Activated naive CD8-positive, alpha-beta T cell treated with anti-CD3 and anti-CD28 coated beads for 36 hours (primary cell): Measurements from ENCODE around the gene ART3. TPM values are rescaled to one million over a fixed set of nuclear protein-coding genes. Genes with fewer than 3 reads are reported as not detected.
"Not testable (repeated sequence)": the region's sequence is repeated elsewhere in the genome, so short reads cannot be mapped to it uniquely, and the experiment has no call there.

Experiments used
- DNase-seq: peaks from one replicate; pipeline ENCODE4 v3.0.0; 2021
- H3K27ac Mint-ChIP-seq: one replicate; pipeline ENCODE4 v1.8.0; 2022; ENCODE audit warnings: mild to moderate bottlenecking, moderate library complexity, mixed read lengths
- H3K27me3 Mint-ChIP-seq: one replicate; pipeline ENCODE4 v1.8.0; 2022; ENCODE audit warnings: mild to moderate bottlenecking, mixed read lengths
- H3K36me3 Mint-ChIP-seq: one replicate; pipeline ENCODE4 v1.8.0; 2021; ENCODE audit warnings: mild to moderate bottlenecking, mixed read lengths
- H3K4me1 Mint-ChIP-seq: one replicate; pipeline ENCODE4 v1.8.0; 2021; ENCODE audit warnings: mixed read lengths
- H3K4me3 Mint-ChIP-seq: one replicate; pipeline ENCODE4 v1.8.0; 2022; ENCODE audit warnings: mild to moderate bottlenecking, moderate library complexity, mixed read lengths
- H3K9me3 Mint-ChIP-seq: one replicate; pipeline ENCODE4 v1.8.0; 2022; ENCODE audit warnings: mixed read lengths
- total RNA-seq, 2 experiments: library from RNA; stranded (reverse); gene quantifications; one replicate each; pipeline ENCODE4 v1.2.3, GENCODE V29; 2021

ART3 gene, protein sequence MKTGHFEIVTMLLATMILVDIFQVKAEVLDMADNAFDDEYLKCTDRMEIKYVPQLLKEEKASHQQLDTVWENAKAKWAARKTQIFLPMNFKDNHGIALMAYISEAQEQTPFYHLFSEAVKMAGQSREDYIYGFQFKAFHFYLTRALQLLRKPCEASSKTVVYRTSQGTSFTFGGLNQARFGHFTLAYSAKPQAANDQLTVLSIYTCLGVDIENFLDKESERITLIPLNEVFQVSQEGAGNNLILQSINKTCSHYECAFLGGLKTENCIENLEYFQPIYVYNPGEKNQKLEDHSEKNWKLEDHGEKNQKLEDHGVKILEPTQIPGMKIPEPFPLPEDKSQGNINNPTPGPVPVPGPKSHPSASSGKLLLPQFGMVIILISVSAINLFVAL
- total RNA-seq = under 1 TPM in 1 of 2 experiments, not detected in 1; 0.60 TPM

DNA sequence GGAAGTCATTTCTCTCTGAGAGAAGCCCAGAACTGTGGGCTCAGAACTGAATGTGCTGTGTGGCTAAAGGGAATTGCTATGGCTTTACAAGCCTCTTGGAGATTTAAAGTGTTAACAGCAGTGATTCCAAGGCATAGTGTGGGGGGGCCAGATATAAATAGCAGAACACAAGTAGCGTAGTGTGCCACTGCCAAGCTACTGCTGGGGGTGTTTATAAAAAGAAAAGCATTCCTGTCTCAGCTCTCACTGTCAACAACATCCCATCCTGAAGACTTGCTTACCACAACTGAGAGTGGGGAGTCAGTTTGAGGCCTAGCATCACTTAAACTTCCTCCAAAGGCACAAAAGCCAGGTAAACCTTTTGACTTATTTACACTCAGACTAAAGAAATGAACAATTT lies at the start of gene ART3:
Gene ART3 (plus strand): TSS at position 242 of the 400 bp plus-strand sequence. CDS start 1,181 bp downstream, outside the sequence.
- no peaks in the 10 kb centered on the region for H3K36me3 Mint-ChIP-seq
- H3K27me3 Mint-ChIP-seq = peaks cover 6% of the 10 kb centered on the region
- H3K4me1 Mint-ChIP-seq = no peaks in the 10 kb centered on the region
- H3K4me3 Mint-ChIP-seq = no peak within 1 kb of the TSS
- no peaks in the 10 kb centered on the region for H3K9me3 Mint-ChIP-seq
- H3K27ac Mint-ChIP-seq = no peak within 1 kb of the TSS
- no peak for DNase-seq

DNA sequence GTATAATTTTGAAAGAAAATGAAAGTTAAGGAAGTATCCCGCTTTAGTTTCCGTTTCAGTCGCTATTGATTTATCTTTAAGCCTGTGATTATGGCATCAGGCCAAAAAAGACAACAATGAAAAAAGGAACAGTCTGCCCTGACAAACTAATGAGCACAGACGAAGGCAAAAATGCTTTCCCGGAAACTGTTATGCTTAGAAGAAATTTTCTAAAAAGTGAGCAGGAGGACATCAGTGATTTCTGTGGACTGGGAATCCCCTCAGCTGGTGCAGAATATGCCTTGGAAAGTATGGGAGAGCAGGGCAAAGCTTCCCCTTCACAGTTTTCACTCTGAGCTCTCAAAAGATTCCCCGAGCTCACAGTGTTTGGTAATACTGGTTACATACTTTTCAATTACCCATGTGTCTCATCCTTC lies 46.2 kb upstream of the ART3 start:
- Mint-ChIP-seq H3K27ac (peak overlapping the region; percentile 79), H3K4me3 (peak overlapping the region; percentile 53), H3K4me1 (peaks cover 29% of the 10 kb centered on the region), H3K27me3 (peaks cover 6% of the 10 kb centered on the region), H3K9me3 (no peaks in the 10 kb centered on the region), H3K36me3 (no peaks in the 10 kb centered on the region)
- DNase-seq = no peak

DNA sequence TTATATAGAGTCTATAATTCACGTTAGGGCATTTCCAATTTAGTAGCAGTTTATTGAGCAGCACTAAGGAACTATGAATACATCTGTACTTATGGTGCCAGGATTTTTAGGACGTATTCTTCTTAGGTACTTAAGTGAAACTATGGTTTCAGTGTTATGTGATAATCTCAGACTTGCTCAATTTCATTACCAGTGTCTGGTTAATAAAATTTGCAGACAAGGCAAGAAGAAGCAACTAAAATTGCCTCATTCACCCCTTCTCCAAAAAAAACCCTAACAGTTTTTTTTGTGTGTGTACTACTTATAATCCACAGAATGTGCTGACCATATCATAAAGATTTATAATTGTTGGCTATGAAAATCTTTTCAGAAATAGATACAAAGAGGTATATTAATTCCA lies 45.2 kb upstream of the ART3 start:
- DNase-seq = no peak
- Mint-ChIP-seq H3K27me3 (peaks cover 8% of the 10 kb centered on the region), H3K27ac (no peak overlapping the region), H3K4me1 (peaks cover 25% of the 10 kb centered on the region), H3K4me3 (no peak overlapping the region), H3K36me3 (no peaks in the 10 kb centered on the region), H3K9me3 (no peaks in the 10 kb centered on the region)

DNA sequence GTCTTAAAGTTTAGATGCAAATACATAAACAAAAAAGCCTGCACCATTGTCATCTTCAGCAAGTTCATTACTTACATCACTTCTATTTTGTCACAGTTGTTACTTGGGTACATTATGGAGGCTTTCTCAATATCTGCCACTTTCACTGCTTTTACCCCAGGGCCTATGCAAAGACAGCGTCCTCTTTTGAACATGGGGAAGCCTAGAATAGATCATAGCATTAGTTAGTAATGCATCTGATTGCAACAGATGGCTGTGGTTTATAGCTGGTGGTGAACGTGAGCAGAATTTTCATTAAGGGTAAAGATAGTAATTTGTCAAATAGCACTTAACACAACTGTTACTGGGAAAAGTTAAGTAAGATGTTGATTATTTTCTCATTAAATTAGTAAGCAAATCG lies 39.4 kb upstream of the ART3 start:
- Mint-ChIP-seq H3K9me3 (no peaks in the 10 kb centered on the region), H3K27ac (no peak overlapping the region), H3K4me3 (no peak overlapping the region), H3K27me3 (peaks cover 4% of the 10 kb centered on the region), H3K36me3 (no peaks in the 10 kb centered on the region), H3K4me1 (peaks cover 14% of the 10 kb centered on the region)
- DNase-seq = no peak

DNA sequence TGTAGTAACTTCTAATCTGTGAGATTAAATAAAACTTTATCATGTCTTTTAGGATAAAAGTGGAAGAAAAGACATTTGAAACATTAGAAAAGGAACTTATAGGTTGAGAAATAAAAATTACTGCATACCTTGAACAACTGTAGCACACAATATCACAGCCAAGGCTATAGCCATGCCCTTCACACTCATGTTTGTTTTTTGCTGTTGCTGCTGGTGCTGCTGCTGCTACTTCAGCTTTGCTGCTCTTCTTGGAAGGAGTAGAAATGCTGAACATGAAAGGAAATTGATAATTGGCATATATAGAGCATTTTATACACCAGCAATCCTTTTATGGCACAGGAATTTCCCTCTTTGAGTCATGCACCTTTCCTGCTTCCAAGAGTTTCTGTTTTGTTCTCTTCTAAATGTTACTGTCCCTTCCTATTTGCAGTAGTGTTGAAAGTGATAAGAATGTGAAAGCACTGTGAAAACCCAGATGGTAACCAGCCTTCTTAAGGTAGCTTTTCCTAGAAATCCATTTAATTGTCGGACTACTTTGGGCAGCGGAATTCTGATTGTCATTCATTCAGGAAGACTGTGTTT lies 38.6 kb upstream of the ART3 start, which contains the start of gene CXCL11:
Gene CXCL11 (minus strand): TSS at position 272 of the 582 bp plus-strand sequence. CDS start 83 bp downstream, at position 189.
- H3K4me1 Mint-ChIP-seq = peaks cover 18% of the 10 kb centered on the region
- DNase-seq = no peak
- H3K36me3 Mint-ChIP-seq = no peaks in the 10 kb centered on the region
- no peaks in the 10 kb centered on the region for H3K9me3 Mint-ChIP-seq
- no peak within 1 kb of the TSS for H3K27ac Mint-ChIP-seq
- peaks cover 7% of the 10 kb centered on the region for H3K27me3 Mint-ChIP-seq
- H3K4me3 Mint-ChIP-seq = no peak within 1 kb of the TSS

DNA sequence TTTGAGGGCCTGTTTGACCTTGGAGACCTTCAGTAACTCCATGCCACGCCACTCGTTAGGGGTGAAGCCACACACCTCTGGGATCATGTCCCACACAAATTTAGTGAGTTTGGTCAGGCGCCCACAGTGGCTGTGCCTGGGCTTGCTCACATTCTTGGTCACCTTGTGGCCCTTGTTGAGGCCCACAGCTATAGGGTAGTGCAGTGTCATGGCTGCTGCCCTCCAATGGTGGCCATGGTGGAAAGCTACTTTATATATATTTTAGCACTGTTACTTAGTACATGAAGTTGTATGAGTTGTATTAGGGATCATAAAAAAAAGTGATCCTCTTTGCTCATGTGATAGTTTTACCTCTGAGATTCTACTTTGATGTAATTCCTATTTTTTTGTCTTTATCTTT lies 37.7 kb upstream of the ART3 start:
- Mint-ChIP-seq H3K36me3 (no peaks in the 10 kb centered on the region), H3K27me3 (peaks cover 12% of the 10 kb centered on the region), H3K4me1 (peaks cover 23% of the 10 kb centered on the region), H3K9me3 (no peaks in the 10 kb centered on the region), H3K27ac (no peak overlapping the region), H3K4me3 (no peak overlapping the region)
- no peak for DNase-seq

DNA sequence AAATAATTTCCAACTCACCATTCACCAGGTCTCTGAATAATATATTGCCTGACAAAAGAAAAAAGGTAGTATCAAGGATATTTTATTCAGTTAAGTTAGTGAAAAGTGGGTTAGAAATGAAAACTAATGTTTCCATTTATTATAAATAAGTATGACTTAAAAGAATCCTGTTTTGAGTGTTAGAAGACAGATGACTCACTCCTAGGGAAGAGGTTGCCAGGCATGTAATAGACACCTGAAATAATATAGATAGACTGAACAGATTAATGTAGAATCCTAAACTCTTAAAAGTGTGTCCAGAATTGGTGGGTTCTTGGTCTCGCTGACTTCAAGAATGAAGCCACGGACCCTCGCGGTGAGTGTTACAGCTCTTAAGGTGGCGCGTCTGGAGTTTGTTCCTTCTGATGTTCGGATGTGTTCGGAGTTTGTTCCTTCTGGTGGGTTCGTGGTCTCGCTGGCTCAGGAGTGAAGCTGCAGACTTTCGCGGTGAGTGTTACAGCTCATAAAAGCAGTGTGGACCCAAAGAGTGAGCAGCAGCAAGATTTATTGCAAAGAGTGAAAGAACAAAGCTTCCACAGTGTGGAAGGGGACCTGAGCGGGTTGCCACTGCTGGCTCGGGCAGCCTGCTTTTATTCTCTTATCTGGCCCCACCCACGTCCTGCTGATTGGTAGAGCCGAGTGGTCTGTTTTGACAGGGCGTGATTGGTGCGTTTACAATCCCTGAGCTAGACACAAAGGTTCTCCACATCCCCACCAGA lies 32.1 kb upstream of the ART3 start:
- H3K9me3 Mint-ChIP-seq, H3K27me3 Mint-ChIP-seq, DNase-seq, H3K4me3 Mint-ChIP-seq, H3K36me3 Mint-ChIP-seq: not testable (repeated sequence)
- Mint-ChIP-seq H3K27ac (peak overlapping the region; percentile 85), H3K4me1 (peaks cover 19% of the 10 kb centered on the region)

DNA sequence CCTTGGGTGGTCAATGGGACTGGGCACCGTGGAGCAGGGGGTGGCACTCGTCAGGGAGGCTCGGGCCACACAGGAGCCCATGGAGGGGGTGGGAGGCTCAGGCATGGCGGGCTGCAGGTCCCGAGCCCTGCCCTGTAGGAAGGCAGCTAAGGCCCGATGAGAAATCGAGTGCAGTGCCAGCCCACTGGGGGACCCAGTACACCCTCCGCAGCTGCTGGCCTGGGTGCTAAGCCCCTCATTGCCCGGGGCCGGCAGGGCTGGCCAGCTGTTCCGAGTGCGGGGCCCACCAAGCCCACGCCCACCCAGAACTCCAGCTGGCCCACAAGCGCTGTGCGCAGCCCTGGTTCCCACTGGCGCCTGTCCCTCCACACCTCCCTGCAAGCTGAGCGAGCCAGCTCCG lies 31.2 kb upstream of the ART3 start:
- H3K9me3 Mint-ChIP-seq, H3K27ac Mint-ChIP-seq, H3K36me3 Mint-ChIP-seq, DNase-seq, H3K4me3 Mint-ChIP-seq: not testable (repeated sequence)
- H3K27me3 Mint-ChIP-seq = peaks cover 13% of the 10 kb centered on the region
- H3K4me1 Mint-ChIP-seq = peaks cover 19% of the 10 kb centered on the region

DNA sequence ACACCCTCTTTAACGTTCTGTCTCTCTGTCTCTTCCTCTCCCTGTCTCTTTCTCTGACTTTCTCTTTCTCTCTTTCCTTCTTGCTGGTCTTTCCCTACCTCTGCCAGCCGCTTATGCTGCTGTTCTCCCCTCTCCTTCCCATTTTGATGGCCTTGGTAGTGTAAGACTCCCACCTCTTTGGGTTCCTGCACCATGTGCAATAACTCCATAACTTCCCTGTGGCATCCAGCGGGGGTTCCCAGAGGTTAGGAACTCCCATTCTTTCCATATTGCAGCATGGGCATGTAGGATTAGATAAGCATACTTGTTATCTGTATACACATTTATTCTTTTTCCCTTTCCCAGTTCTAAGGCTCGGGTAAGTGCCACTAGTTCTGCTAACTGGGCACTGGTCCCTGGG lies 29.8 kb upstream of the ART3 start:
- H3K4me3 Mint-ChIP-seq, H3K36me3 Mint-ChIP-seq, H3K27ac Mint-ChIP-seq, H3K9me3 Mint-ChIP-seq, DNase-seq: not testable (repeated sequence)
- Mint-ChIP-seq H3K4me1 (peaks cover 19% of the 10 kb centered on the region), H3K27me3 (peaks cover 13% of the 10 kb centered on the region)

DNA sequence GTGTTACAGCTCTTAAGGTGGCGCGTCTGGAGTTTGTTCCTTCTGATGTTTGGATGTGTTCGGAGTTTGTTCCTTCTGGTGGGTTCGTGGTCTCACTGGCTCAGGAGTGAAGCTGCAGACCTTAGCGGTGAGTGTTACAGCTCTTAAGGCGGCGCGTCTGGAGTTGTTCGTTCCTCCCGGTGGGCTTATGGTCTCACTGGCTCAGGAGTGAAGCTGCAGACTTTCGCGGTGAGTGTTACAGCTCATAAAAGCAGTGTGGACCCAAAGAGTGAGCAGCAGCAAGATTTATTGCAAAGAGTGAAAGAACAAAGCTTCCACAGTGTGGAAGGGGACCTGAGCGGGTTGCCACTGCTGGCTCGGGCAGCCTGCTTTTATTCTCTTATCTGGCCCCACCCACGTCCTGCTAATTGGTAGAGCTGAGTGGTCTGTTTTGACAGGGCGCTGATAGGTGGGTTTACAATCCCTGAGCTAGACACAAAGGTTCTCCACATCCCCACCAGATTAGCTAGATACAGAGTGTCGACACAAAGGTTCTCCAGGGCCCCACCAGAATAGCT lies 24.6 kb upstream of the ART3 start:
- H3K4me1 Mint-ChIP-seq, H3K36me3 Mint-ChIP-seq, H3K27ac Mint-ChIP-seq, H3K4me3 Mint-ChIP-seq, DNase-seq, H3K27me3 Mint-ChIP-seq, H3K9me3 Mint-ChIP-seq: not testable (repeated sequence)

DNA sequence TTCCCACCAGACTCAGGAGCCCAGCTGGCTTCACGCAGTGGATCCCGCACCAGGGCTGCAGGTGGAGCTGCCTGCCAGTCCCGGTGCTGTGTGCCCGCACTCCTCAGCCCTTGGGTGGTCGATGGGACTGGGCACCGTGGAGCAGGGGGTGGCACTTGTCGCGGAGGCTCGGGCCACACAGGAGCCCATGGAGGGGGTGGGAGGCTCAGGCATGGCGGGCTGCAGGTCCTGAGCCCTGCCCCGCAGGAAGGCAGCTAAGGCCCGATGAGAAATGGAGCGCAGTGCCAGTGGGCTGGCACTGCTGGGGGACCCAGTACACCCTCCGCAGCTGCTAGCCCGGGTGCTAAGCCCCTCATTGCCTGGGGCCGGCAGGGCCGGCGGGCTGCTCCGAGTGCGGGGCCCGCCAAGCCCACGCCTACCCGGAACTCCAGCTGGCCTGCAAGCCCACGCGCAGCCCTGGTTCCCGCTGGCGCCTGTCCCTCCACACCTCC lies 23.9 kb upstream of the ART3 start:
- not testable (repeated sequence) for H3K27ac Mint-ChIP-seq, DNase-seq, H3K4me3 Mint-ChIP-seq

DNA sequence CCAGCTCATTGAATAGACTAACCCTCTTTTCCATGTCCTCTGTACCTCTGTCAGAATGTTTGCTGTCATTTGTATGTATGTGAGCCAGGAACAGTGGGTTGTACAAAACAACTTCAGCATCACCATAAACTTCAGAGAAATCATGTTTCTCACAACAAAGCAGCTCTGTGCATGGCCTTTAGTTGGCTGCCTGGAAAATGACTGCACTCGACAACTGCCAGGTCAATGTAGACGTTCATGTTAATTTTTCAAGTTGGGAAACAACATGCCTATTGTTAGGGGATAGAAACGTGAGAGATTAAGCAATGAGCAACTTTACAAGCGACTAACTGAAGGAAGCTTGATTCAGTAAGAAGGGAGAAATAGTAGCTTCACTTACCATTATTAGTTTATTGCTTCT lies 20.8 kb upstream of the ART3 start:
- H3K4me3 Mint-ChIP-seq = no peak overlapping the region
- H3K4me1 Mint-ChIP-seq = peaks cover 28% of the 10 kb centered on the region
- no peaks in the 10 kb centered on the region for H3K36me3 Mint-ChIP-seq
- no peaks in the 10 kb centered on the region for H3K9me3 Mint-ChIP-seq
- no peak overlapping the region for H3K27ac Mint-ChIP-seq
- no peak for DNase-seq
- H3K27me3 Mint-ChIP-seq = peaks cover 27% of the 10 kb centered on the region

More for the DNA sequence above, 23.9 kb upstream of the ART3 start:
- H3K9me3 Mint-ChIP-seq, H3K36me3 Mint-ChIP-seq, H3K4me1 Mint-ChIP-seq: not testable (repeated sequence)
- H3K27me3 Mint-ChIP-seq = peaks cover 15% of the 10 kb centered on the region

DNA sequence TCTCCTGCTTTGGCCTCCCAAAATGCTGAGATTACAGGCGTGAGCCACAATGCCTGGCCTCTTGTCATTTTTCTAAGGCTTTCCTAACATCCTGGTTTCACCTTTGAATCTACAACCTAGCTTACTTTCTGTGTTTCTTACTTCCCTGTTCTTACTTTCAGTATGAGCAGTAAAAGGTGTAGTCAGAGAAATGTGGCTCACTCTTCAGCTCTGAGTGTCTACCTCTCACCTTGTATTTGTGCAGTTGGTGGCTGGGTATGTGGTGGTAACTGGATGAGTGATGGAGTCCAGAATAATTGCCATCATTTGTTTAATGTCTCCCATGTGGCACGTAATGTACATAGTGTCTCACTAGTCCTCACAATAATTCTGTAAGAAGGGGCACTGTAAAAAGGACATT lies 19.5 kb upstream of the ART3 start:
- no peaks in the 10 kb centered on the region for H3K9me3 Mint-ChIP-seq
- peaks cover 27% of the 10 kb centered on the region for H3K27me3 Mint-ChIP-seq
- DNase-seq = peak; percentile 17
- no peak overlapping the region for H3K4me3 Mint-ChIP-seq
- peaks cover 39% of the 10 kb centered on the region for H3K4me1 Mint-ChIP-seq
- H3K36me3 Mint-ChIP-seq = no peaks in the 10 kb centered on the region
- no peak overlapping the region for H3K27ac Mint-ChIP-seq

DNA sequence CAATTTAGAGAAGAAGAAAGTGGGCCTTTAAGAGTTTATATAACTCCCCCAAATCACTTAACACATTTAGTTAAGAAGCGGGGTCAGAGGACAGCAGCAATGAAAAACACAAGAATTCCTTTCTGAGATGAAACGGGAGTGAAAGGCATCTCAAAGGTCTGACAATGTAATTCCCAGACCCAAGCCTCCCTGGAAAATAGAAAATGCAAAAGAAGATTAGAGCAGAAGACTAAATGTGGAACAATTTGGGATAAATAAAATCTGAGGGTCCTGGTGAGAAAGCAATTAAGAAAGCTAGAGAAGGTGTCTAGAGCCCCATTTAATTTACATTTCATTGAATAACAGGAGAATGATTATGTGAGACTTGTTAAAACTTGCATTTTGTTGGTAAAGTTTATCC lies 19.1 kb upstream of the ART3 start:
- no peaks in the 10 kb centered on the region for H3K36me3 Mint-ChIP-seq
- H3K4me3 Mint-ChIP-seq = no peak overlapping the region
- peaks cover 27% of the 10 kb centered on the region for H3K27me3 Mint-ChIP-seq
- H3K4me1 Mint-ChIP-seq = peaks cover 43% of the 10 kb centered on the region
- no peak overlapping the region for H3K27ac Mint-ChIP-seq
- no peaks in the 10 kb centered on the region for H3K9me3 Mint-ChIP-seq
- no peak for DNase-seq

DNA sequence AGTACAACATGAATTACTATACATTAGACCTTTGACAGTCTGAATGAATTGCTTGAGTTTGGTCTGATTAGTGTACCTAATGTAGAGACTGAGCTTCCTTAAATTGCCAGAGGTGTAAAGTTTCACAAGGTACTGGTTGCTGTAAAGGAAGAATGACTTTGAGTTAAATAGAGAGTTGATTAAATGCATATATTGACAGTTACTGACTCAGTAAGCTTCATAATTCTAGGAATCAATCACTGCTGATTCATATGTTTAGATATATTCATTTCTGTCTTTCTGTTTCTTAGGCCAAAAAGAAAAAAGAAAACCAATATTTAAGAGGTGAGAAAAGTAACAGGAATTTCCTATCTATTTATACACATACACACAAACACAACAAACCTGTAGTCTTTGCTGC lies 16.2 kb upstream of the ART3 start:
- peaks cover 46% of the 10 kb centered on the region for H3K27me3 Mint-ChIP-seq
- H3K4me3 Mint-ChIP-seq = no peak overlapping the region
- no peaks in the 10 kb centered on the region for H3K9me3 Mint-ChIP-seq
- no peaks in the 10 kb centered on the region for H3K36me3 Mint-ChIP-seq
- no peak for DNase-seq
- peaks cover 58% of the 10 kb centered on the region for H3K4me1 Mint-ChIP-seq
- H3K27ac Mint-ChIP-seq = peak overlapping the region; percentile 59
